ENCODE results near the gene TMEM127.
"Not testable (repeated sequence)": the region's sequence is repeated elsewhere in the genome, so short reads cannot be mapped to it uniquely, and the experiment has no call there.

The TMEM127 gene
- 67.2 to 79.4 reads per million in 2 experiments for total RNA-seq

DNA sequence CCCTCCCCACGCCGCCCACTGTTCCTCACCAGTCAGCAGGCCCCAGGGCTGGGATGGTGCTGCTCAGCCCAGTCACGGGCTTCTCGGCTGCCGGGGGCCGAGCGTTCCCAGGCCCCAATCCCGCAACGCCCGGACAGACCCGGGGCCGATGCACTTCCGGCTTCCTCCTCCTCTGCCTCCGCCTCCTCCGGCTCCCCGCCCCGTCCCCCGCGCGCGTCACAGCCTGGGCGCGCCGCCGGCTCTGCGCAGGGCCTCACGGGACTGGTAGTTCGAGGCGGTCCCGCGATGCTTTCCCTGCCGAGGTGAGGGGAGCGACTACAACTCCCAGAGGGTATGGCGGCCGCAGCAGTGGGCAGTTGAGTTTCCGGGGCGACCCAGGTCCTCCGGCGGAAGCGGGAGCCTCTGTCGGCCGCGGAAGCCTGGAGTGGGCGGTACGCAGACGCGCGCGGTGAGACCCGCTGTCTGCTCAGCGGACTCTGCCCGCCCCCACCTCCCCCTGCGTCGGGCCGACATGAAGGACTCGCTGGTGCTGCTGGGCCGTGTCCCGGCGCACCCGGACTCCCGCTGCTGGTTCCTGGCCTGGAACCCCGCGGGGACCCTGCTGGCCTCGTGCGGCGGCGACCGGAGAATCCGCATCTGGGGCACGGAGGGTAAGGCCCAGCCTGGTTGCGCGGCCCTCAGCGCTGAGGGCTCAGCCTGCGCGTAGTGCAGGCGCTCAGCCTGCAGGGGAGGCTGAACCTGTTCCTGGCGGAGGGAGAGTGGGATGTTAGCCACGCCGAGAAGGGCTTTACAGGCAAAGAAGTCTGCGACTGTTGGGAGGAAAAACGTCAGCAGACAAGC lies at the start of gene TMEM127, which contains the start of gene CIAO1:
TMEM127 (minus strand) TSS at position 158 of the 840 bp plus-strand sequence. CDS start 616 bp downstream, outside the sequence.
CIAO1 (plus strand) TSS at position 386 of the 840 bp plus-strand sequence; CDS start at position 512, 126 bp downstream.
- peak; percentile 96 for DNase-seq (ENCODE audit: low read depth)

DNA sequence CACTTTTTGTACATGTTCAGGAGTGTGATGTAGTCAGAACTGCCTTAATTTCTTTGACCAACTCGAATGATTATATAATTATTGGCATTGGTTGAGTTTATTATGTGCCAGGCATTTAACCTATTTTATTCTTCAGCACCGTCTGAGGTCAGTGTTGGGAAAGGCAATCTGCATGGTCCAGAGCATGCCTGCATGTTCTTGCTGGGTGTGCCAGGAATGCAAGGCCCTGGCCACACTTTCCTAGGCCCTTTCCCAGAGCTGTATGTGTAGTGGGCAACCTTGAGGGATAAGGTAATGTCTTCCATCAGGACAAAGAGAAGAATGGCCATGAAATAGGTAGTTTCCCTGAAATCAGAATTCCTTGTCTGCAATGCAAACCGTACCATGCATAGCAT lies 49.2 kb upstream of the TMEM127 start:
- no peak for DNase-seq (ENCODE audit: low read depth)

GRCh38 chr2:96308248-96308647 lies 42.5 kb upstream of the TMEM127 start:
- DNase-seq (ENCODE audit: low read depth), result no peak

GRCh38 chr2:96306370-96306769 lies 40.6 kb upstream of the TMEM127 start:
- no peak for DNase-seq (ENCODE audit: low read depth)

- no peak for DNase-seq (ENCODE audit: low read depth)
Observed at GRCh38 chr2:96305979-96306308, 40.1 kb upstream of the TMEM127 start.

GRCh38 chr2:96305091-96305978 lies 39.5 kb upstream of the TMEM127 start, which contains the start of gene SNRNP200:
Gene SNRNP200, minus strand, starts transcription at chr2:96305546. Its CDS starts 109 bp downstream, at chr2:96305437.
- DNase-seq (ENCODE audit: low read depth), result peak; percentile 86

DNA sequence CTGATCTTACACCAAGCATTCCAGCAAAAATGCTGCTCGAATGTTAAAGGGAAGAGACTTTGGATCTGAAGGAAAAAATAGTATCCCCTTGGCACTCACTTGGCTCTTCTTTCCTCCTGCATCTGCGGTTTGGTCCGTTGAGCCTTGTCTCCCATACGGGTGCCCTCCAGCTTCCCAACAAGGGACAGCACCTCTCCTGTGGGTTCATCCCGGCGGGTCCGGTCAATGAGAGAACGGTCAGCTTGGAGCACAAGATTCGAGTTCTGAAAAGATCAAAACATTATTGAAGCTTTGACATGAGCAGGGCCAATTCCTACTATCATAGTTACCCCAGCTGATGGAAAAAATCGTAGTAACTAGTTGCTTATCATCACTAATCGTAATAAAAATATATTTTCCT lies 38.8 kb upstream of the TMEM127 start:
- DNase-seq (ENCODE audit: low read depth), result no peak

GRCh38 chr2:96301865-96302264 lies 36.1 kb upstream of the TMEM127 start:
- DNase-seq (ENCODE audit: low read depth), result no peak

DNA sequence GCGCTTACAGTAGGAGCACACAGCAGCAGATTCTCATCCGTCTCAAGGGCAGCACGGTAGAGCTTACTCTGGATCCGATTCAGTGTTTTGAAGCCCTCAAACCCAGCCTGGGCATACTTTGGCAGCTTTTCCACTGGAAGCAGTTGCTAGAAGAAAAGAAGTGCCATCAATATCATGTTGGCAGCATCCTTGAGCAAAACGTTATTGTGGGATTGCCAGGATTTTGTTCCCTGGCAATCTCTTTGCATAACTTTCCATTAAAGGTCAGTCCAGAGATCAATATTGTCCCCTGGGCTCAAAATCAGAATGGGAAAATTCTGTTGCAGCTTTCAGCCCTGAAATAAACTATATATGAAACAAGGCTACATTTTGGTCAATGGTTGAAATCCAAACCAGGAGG lies 31.1 kb upstream of the TMEM127 start:
- no peak for DNase-seq (ENCODE audit: low read depth)

DNA sequence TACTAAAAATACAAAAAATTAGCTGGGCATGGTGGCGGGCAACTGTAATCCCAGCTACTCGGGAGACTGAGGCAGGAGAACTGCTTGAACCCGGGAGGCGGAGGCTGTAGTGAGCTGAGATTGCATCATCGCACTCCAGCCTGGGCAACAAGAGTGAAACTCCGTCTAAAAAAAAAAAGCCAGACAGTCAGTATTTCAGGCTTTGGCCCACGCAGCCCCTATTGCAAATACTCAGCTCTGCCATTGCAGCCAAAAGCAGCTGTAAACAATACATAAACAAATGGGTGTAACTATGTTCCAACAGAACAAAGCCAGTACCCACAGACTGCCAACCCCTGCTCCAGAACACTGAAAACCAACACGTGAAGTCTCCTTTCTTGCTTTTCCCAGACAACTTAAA lies 28.5 kb upstream of the TMEM127 start:
- DNase-seq (ENCODE audit: low read depth), result not testable (repeated sequence)

GRCh38 chr2:96291751-96292150 lies 26.0 kb upstream of the TMEM127 start:
- no peak for DNase-seq (ENCODE audit: low read depth)

DNA sequence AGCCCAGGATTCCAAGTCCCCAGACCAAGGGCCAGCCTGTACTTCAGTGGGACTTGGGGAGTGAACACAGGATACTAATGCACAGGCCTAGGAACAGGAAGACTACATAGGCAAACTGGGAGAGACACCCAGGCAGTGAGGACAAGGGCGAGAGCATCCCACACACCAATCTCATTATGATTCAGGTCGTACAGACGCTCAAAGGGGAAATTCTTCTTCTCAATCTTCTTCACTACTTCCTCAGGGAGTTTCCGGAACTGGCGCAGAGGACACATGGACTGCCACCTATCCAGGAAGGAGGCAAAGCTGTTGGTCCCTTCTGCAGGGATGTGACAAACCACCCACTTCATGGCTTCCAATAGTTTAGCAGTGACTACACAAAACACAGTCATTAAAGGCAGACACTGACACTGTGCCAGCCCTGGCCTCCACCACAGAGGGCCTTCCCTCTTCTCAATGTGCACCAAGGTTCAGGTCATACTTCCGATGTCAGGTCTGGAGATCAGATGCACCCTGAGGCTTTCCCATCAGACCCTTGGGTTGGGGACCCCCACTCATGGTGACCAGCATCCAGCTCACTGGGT lies 21.6 kb upstream of the TMEM127 start:
- no peak for DNase-seq (ENCODE audit: low read depth)

DNA sequence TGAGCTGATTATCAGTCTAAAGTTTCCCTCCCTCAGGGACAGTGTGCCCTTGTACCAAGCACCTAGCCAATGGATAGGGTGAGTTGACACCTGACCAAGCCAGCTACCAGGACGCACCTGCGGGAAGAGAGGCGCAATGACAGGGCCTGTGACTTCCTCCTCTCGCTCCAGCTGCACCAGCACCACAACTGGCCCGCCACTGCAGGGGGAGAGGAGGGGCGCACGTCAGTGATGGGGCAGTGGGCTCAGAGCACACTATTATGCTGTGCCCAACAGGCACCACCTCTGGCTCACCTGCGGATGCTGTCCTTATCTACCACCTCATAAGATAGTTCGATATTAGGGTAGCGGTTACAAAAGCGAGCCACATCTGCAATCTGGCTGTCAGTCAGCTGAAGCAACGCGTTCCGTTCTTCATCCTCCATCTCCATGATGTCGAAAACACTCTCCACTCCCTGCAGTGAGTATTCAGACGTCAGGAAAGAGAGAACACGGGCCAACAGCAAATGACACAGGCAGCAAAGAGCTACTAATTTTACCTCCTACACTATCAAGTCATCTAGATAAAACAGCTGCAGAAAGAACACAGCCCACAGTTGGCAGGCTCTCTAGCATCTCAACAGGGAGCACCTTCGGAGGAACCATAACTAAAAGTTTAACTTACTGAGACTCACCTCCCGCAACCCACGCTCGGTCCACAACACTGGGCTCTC lies 11.1 kb upstream of the TMEM127 start:
- no peak for DNase-seq (ENCODE audit: low read depth)

- DNase-seq (ENCODE audit: low read depth), result no peak
Observed at GRCh38 chr2:96274355-96275056, 8.7 kb upstream of the TMEM127 start.

- DNase-seq (ENCODE audit: low read depth), result no peak
Observed at GRCh38 chr2:96273763-96274162, 8.0 kb upstream of the TMEM127 start.

GRCh38 chr2:96271995-96272394 lies 6.2 kb upstream of the TMEM127 start:
- no peak for DNase-seq (ENCODE audit: low read depth)

DNA sequence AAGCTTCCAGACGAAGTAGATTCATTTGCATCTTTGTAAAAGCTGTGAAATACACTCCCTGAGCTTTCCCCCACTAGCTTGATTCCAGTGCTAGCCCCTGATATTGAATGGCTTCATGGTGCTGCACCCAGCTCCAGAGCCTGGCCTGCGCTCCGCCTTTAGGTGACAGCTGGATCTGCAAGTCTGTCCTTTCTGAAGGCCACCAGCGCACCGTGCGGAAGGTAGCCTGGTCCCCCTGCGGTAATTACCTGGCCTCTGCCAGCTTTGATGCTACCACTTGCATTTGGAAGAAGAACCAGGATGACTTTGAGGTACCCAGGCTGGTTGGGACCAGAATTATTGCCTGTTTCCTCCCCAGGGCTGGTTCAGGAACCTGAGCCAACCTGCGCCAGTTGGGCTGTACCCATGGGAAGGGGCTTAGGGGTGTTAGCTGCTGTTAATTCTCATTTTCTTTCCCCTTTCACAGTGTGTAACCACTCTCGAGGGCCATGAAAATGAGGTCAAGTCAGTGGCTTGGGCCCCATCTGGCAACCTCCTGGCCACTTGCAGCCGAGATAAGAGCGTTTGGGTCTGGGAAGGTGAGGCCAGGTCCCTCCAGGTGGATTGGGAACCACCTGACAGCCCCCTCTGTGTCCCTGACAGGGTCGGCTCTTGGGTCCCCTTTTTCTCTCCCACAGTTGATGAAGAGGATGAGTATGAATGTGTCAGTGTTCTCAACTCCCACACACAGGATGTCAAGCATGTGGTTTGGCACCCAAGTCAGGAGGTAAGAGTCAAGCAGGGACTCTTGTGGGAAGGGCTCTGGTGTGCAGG lies 1.6 kb upstream of the TMEM127 start:
- peak; percentile 25 for DNase-seq (ENCODE audit: low read depth)

- no peak for DNase-seq (ENCODE audit: low read depth)
Observed at GRCh38 chr2:96265349-96265839, 403 bp downstream of the TMEM127 start.

GRCh38 chr2:96264656-96265348 lies 995 bp downstream of the TMEM127 start:
- DNase-seq (ENCODE audit: low read depth), result no peak

All from T follicular helper cell (primary cell).